ENCODE results near the gene CPSF4.
A peak's percentile ranks its signal among the peaks of the same experiment; 100 is the strongest.

Gene CPSF4

DNA sequence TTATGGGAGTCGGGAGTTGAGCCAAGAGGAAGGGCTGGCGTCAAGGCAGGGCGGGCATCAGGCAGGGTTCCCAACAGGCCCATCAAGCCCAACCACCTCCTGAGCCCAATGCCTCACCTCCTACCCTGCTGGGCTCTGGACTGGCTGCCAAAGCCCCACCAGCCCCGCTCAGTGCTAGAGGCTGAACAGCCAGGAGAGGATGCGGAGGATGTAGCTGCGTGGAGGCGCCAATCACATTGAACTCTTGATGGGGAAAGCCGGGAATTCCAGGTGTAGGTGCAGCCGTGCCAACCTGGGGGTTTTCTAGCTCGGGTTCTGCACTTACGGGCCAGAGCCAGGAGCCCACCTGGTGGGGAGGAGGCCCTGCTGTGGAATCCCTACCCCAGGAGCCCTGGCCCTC, 14.4 kb downstream of the CPSF4 start:
- H3K4me3 ChIP-seq (ENCODE audit: control insufficient read depth, low read depth, low read length), result no peak overlapping the region
- DNase-seq (ENCODE audit: low read depth), result no peak
- TF ChIP-seq, protein P1, sequence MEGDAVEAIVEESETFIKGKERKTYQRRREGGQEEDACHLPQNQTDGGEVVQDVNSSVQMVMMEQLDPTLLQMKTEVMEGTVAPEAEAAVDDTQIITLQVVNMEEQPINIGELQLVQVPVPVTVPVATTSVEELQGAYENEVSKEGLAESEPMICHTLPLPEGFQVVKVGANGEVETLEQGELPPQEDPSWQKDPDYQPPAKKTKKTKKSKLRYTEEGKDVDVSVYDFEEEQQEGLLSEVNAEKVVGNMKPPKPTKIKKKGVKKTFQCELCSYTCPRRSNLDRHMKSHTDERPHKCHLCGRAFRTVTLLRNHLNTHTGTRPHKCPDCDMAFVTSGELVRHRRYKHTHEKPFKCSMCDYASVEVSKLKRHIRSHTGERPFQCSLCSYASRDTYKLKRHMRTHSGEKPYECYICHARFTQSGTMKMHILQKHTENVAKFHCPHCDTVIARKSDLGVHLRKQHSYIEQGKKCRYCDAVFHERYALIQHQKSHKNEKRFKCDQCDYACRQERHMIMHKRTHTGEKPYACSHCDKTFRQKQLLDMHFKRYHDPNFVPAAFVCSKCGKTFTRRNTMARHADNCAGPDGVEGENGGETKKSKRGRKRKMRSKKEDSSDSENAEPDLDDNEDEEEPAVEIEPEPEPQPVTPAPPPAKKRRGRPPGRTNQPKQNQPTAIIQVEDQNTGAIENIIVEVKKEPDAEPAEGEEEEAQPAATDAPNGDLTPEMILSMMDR (IDR thresholded peaks at IDR 0.05; ENCODE audit: control insufficient read depth, insufficient read depth, low read depth, low read length, missing control alignments), result no peak

DNA sequence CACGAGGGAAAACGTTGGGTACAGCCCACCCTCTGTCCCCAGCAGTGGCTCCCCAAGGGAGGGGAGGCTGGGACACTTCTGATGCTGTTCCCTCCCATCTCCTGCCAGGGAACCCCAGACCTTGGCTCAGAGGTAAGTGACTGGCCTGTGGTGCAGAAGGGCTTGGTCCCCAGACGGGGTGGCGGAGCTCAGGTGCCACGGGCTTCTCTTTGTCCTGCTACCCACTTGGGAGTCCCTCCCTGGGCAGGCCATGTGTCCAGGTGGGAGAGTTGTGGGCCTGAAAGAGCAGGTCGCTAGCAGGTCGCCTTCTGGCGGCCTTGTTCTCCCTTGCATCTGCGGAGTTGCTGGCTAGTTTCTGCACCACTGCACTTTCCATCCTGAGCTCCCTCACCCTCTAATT, 17.1 kb downstream of the CPSF4 start:
- TF ChIP-seq, protein P1 (IDR thresholded peaks at IDR 0.05; ENCODE audit: control insufficient read depth, insufficient read depth, low read depth, low read length, missing control alignments), result no peak
- H3K4me3 ChIP-seq (ENCODE audit: control insufficient read depth, low read depth, low read length), result no peak overlapping the region

DNA sequence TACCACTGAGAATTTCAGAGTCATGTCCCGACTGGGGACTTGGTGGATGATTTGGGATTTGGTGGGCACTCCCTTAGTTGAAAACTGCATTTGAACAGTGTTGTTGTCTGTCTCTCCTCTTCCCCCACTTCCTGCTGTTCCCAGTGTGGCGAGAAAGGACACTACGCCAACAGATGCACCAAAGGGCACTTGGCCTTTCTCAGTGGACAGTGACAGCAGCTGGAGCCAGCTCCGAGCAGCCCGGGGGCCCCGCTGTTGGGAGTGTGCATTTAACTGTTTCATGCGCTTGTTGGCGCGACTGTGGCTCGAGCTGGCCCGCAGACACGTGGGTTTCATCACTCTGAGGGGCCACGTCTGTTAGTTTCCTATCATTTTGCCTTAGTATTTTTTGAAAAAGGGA, 17.5 kb downstream of the CPSF4 start:
- no peak overlapping the region for H3K4me3 ChIP-seq (ENCODE audit: control insufficient read depth, low read depth, low read length)
- no peak for DNase-seq (ENCODE audit: low read depth)
- TF ChIP-seq, protein P1 (IDR thresholded peaks at IDR 0.05; ENCODE audit: control insufficient read depth, insufficient read depth, low read depth, low read length, missing control alignments), result no peak

More for the DNA sequence above, 17.1 kb downstream of the CPSF4 start:
- no peak for DNase-seq (ENCODE audit: low read depth)

DNA sequence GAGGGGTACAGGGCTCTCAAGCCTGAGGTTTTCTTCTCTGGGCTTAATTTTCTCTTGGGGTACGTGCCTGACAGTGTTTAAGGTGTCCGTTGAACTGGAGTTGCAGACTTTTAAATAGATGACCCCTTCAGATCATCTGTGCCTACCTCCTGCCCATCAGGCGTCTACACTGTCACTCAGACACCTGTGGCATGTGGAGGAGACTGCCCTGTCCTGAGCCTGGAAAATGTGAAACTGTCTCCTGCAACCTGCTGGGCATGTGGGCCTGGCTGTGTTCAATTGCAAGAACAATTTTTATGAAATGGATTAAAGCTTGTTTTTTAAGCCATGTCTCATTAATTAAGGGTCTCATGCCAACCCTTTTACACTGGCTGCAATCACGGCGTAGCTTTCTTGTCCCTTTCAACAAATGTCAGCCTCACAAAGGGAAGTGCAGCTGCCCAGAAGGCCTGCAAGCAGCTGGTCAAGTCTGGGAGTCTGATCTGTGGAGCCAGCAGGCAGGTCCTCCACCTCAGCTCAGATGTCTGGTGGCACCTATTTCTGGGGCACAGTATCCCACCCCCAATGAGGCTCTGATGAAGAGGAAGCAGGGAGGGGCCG, 18.4 kb downstream of the CPSF4 start:
- no peak for DNase-seq (ENCODE audit: low read depth)
- TF ChIP-seq, protein P1 (IDR thresholded peaks at IDR 0.05; ENCODE audit: control insufficient read depth, insufficient read depth, low read depth, low read length, missing control alignments), result no peak
- H3K4me3 ChIP-seq (ENCODE audit: control insufficient read depth, low read depth, low read length), result no peak overlapping the region

DNA sequence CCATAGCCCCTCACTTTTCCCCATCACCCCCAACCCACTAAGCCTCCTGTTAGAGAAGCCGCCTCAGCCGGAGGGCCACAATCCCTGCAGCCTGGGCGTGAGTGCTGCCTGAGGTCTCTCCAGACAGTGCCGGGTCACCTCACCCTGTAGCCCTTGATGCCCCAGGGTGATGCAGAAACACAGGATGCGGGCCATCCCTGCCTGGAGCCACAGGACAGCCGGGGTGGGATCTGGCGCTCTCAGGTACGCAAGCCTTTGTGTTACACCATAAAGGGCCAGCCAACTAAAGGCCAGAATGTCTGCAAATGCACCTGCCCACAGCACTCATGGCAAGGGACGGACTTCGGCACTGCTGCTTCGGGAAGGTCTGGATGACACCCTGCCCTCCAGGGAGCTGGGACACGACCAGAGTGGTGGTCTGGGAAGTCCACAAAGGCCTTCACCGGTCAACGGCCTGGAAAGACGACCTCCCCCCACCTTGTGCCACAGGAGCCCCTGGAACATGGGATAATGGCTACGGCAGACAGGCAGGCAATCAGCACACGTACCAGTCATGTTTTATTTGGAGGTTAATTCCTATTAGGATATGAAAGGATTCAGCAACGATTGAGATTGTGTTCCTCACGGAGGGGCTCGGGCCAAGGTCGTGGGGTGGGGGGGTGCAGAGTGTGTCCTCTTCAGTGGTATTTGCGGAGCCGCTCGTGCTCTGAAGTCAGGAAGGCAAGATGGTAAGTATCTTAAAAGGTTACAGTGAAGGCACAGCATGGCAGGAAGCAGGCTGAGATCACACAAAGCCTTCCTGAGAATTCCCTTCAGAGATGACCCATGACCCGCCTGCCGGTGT, 19.1 kb downstream of the CPSF4 start:
- no peak for DNase-seq (ENCODE audit: low read depth)
- TF ChIP-seq, protein P1 (IDR thresholded peaks at IDR 0.05; ENCODE audit: control insufficient read depth, insufficient read depth, low read depth, low read length, missing control alignments), result no peak
- no peak overlapping the region for H3K4me3 ChIP-seq (ENCODE audit: control insufficient read depth, low read depth, low read length)

DNA sequence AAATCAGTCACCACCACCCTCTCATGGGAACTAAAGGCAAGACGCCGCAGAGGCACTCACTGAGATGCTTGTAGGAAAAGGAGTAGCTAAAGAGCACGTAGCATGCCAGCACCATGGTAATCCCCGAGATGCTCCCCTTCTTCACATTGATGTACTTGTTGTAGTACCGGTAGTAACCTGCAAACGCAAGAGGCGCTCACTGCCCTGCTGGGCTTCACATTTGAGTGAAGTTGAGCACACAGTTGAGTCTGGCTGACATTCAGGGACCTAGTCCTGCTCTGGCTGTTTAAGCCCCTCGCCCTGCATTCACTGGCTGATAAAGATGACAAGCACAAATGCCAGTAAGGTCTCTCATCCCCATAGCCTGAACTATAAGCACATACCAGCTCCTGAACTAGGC, 20.3 kb downstream of the CPSF4 start:
- TF ChIP-seq, protein P1 (IDR thresholded peaks at IDR 0.05; ENCODE audit: control insufficient read depth, insufficient read depth, low read depth, low read length, missing control alignments), result peak; percentile 33
- DNase-seq (ENCODE audit: low read depth), result no peak
- H3K4me3 ChIP-seq (ENCODE audit: control insufficient read depth, low read depth, low read length), result no peak overlapping the region

Measured in AG09309 (cell line).